HG03139 (cell line): ENCODE data around the gene SLC6A15.

ENCODE experiments used
- ATAC-seq: cut with Tn5 transposase; IDR thresholded peaks from one replicate; pipeline ENCODE4 v1.9.1; 2021; ENCODE audit not compliant: unreplicated experiment

Gene SLC6A15

GRCh38 chr12:84912198-84913128 is at the start of gene SLC6A15:
Gene SLC6A15, minus strand, starts transcription at chr12:84912799. Its CDS starts 20,679 bp downstream, at chr12:84892120.
- ATAC-seq: no peak

GRCh38 chr12:84960918-84961317 is 48.3 kb upstream of the SLC6A15 start:
- no peak for ATAC-seq

GRCh38 chr12:84955298-84955697 is 42.7 kb upstream of the SLC6A15 start:
- ATAC-seq: no peak

- no peak for ATAC-seq
These were observed 41.8 kb upstream of the SLC6A15 start for GRCh38 chr12:84954415-84954814.

- ATAC-seq: no peak
These were observed 38.5 kb upstream of the SLC6A15 start for GRCh38 chr12:84950971-84951546.

- no peak for ATAC-seq
These were observed 34.2 kb upstream of the SLC6A15 start for GRCh38 chr12:84946753-84947152.

GRCh38 chr12:84937415-84937814 is 24.8 kb upstream of the SLC6A15 start:
- ATAC-seq: no peak

GRCh38 chr12:84929501-84929900 is 16.9 kb upstream of the SLC6A15 start:
- ATAC-seq: no peak

- ATAC-seq: no peak
These were observed 12.4 kb upstream of the SLC6A15 start for GRCh38 chr12:84924981-84925380.

GRCh38 chr12:84922693-84923092 is 10.1 kb upstream of the SLC6A15 start:
- ATAC-seq: no peak

- ATAC-seq: no peak
These were observed 7.7 kb upstream of the SLC6A15 start for GRCh38 chr12:84920331-84920730.

- no peak for ATAC-seq
These were observed 6.7 kb upstream of the SLC6A15 start for GRCh38 chr12:84919271-84919670.

- no peak for ATAC-seq
These were observed 523 bp upstream of the SLC6A15 start for GRCh38 chr12:84913129-84913515.

- ATAC-seq: no peak
These were observed 1.1 kb downstream of the SLC6A15 start for GRCh38 chr12:84911271-84912197.

GRCh38 chr12:84910549-84911241 is 1.9 kb downstream of the SLC6A15 start:
- no peak for ATAC-seq

- ATAC-seq: no peak
These were observed 8.5 kb downstream of the SLC6A15 start for GRCh38 chr12:84904051-84904450.

GRCh38 chr12:84891106-84891838 is 21.3 kb downstream of the SLC6A15 start:
- no peak for ATAC-seq

GRCh38 chr12:84889818-84890217 is 22.8 kb downstream of the SLC6A15 start:
- ATAC-seq: no peak

- no peak for ATAC-seq
These were observed 23.7 kb downstream of the SLC6A15 start for GRCh38 chr12:84888861-84889260.

GRCh38 chr12:84877340-84877739 is 35.3 kb downstream of the SLC6A15 start:
- no peak for ATAC-seq
